ENCODE measurements around the gene TMEM60. TPM values are rescaled to one million over a fixed set of nuclear protein-coding genes. Genes with fewer than 3 reads are reported as not detected.
"Not testable (repeated sequence)": the region's sequence is repeated elsewhere in the genome, so short reads cannot be mapped to it uniquely, and the experiment has no call there.

The TMEM60 gene
- total RNA-seq, 1 donor from 2014 or later, result 15.3 TPM

GRCh38 chr7:77838929-77839491 is 40.8 kb upstream of the TMEM60 start:
- intact Hi-C loops (cut with micrococcal nuclease), result loop anchor here (2.0 to 5.0 kb wide), 3 partner anchors 14 to 42 kb away; partner anchors contain the start of genes PHTF2 and TMEM60
- Mint-ChIP-seq H3K36me3 (ENCODE audit: low read depth) (peaks cover 15% of the 10 kb centered on the region), H3K9me3 (peaks cover 3% of the 10 kb centered on the region), H3K4me1 (peaks cover 62% of the 10 kb centered on the region), H3K27ac (peak overlapping the region; percentile 30), H3K4me3 (no peak overlapping the region), H3K27me3 (no peaks in the 10 kb centered on the region)
- TF ChIP-seq CTCF (IDR thresholded peaks at IDR 0.05), result no peak
- CTCF ChIA-PET, result no interaction called here
- ATAC-seq (ENCODE audit: low read depth), result no peak
- DNase-seq, result no peak
- POLR2A ChIA-PET, result no interaction called here

- no peak for TF ChIP-seq CTCF (IDR thresholded peaks at IDR 0.05)
- H3K36me3 Mint-ChIP-seq (ENCODE audit: low read depth), result peaks cover 9% of the 10 kb centered on the region
- ChIA-PET POLR2A (no interaction called here), CTCF (no interaction called here)
- no peak overlapping the region for H3K4me3 Mint-ChIP-seq
- no peak overlapping the region for H3K27ac Mint-ChIP-seq
- H3K9me3 Mint-ChIP-seq, result peaks cover 3% of the 10 kb centered on the region
- no peaks in the 10 kb centered on the region for H3K27me3 Mint-ChIP-seq
- intact Hi-C loops (cut with micrococcal nuclease), result loop anchor here (2.0 to 5.0 kb wide), 3 partner anchors 13 to 41 kb away; partner anchors contain the start of genes PHTF2 and TMEM60
- H3K4me1 Mint-ChIP-seq, result peaks cover 67% of the 10 kb centered on the region
- ATAC-seq (ENCODE audit: low read depth), result no peak
- no peak for DNase-seq
Observed at GRCh38 chr7:77837966-77838365, 39.7 kb upstream of the TMEM60 start.

- peaks cover 3% of the 10 kb centered on the region for H3K9me3 Mint-ChIP-seq
- ATAC-seq (ENCODE audit: low read depth), result no peak
- H3K4me1 Mint-ChIP-seq, result peaks cover 67% of the 10 kb centered on the region
- ChIA-PET POLR2A (interaction anchor here (1.0 to 1.1 kb wide), 2 partner anchors 9 to 13 kb away, joined by 4 read pairs; no protein-coding TSS in a partner anchor), CTCF (interaction anchor here (0.9 kb wide), 1 partner anchor 16 kb away, joined by 3 read pairs; no protein-coding TSS in a partner anchor)
- H3K27ac Mint-ChIP-seq, result no peak overlapping the region
- H3K36me3 Mint-ChIP-seq (ENCODE audit: low read depth), result peaks cover 9% of the 10 kb centered on the region
- H3K27me3 Mint-ChIP-seq, result no peaks in the 10 kb centered on the region
- intact Hi-C loops (cut with micrococcal nuclease), result loop anchor here (5.0 kb wide), 1 partner anchor 40 kb away; the partner anchor contains the start of genes PHTF2 and TMEM60
- H3K4me3 Mint-ChIP-seq, result no peak overlapping the region
- TF ChIP-seq CTCF (IDR thresholded peaks at IDR 0.05), result no peak
- no peak for DNase-seq
Observed at GRCh38 chr7:77837275-77837674, 39.0 kb upstream of the TMEM60 start.

GRCh38 chr7:77836425-77836824 is 38.2 kb upstream of the TMEM60 start:
- intact Hi-C loops (cut with micrococcal nuclease), result loop anchor here (5.0 kb wide), 1 partner anchor 39 kb away; the partner anchor contains the start of genes PHTF2 and TMEM60
- H3K4me3 Mint-ChIP-seq; ATAC-seq (ENCODE audit: low read depth); DNase-seq; CTCF ChIA-PET; H3K36me3 Mint-ChIP-seq (ENCODE audit: low read depth); H3K27ac Mint-ChIP-seq; H3K9me3 Mint-ChIP-seq; H3K27me3 Mint-ChIP-seq: not testable (repeated sequence)
- H3K4me1 Mint-ChIP-seq, result peaks cover 72% of the 10 kb centered on the region
- POLR2A ChIA-PET, result interaction anchor here (1.1 to 2.5 kb wide), 2 partner anchors 12 to 38 kb away, joined by 4 to 16 read pairs; partner anchors contain the start of genes PHTF2 and TMEM60

- no peak for DNase-seq
- Mint-ChIP-seq H3K36me3 (ENCODE audit: low read depth) (peaks cover 6% of the 10 kb centered on the region), H3K9me3 (peaks cover 3% of the 10 kb centered on the region), H3K4me1 (peaks cover 80% of the 10 kb centered on the region), H3K27me3 (no peaks in the 10 kb centered on the region), H3K27ac (no peak overlapping the region), H3K4me3 (no peak overlapping the region)
- POLR2A ChIA-PET, result interaction anchor here (0.6 kb wide), 1 partner anchor 11 kb away, joined by 3 read pairs; no protein-coding TSS in a partner anchor
- no peak for TF ChIP-seq CTCF (IDR thresholded peaks at IDR 0.05)
- intact Hi-C loops (cut with micrococcal nuclease), result loop anchor here (1.0 kb wide), 1 partner anchor 9 kb away; no protein-coding TSS in a partner anchor
- ATAC-seq (ENCODE audit: low read depth), result no peak
- CTCF ChIA-PET, result interaction anchor here (1.7 kb wide), 1 partner anchor 35 kb away, joined by 4 read pairs; the partner anchor contains the start of genes PHTF2 and TMEM60
Observed at GRCh38 chr7:77833136-77833535, 34.9 kb upstream of the TMEM60 start.

All from activated B cell treated with CpG ODN at 0.5 μM for 24 hours (primary cell).